GM12878 (cell line): Measurements from ENCODE around the gene ITGB2. TPM values are rescaled to one million over a fixed set of nuclear protein-coding genes. Genes with fewer than 3 reads are reported as not detected.

Experiments used
- CHD2 ChIP-seq: IDR thresholded peaks from 2 replicates; pipeline ENCODE4 v1.6.1; 2011; ENCODE audit warnings: low read depth, low read length, improper control_type of control experiment, borderline replicate concordance
- EED ChIP-seq: sonication (generic); IDR thresholded peaks from 2 replicates; pipeline ENCODE4 v1.6.1; 2016; ENCODE audit warnings: antibody characterized with exemption, low read depth
- FOXK2 ChIP-seq: fragments of 450-650 bp; IDR thresholded peaks from 2 replicates; pipeline ENCODE4 v1.6.1; 2017; ENCODE audit warnings: mild to moderate bottlenecking, moderate library complexity
- JUNB ChIP-seq: IDR thresholded peaks from 2 replicates; pipeline ENCODE4 v1.6.1; 2016; ENCODE audit warnings: antibody characterized with exemption, mild to moderate bottlenecking
- NFIC ChIP-seq: IDR thresholded peaks from 2 replicates; pipeline ENCODE4 v1.6.1; 2012; ENCODE audit warnings: low read depth, mild to moderate bottlenecking, inconsistent platforms, low read length, moderate library complexity
- TCF3 ChIP-seq: IDR thresholded peaks from 2 replicates; pipeline ENCODE4 v1.6.1; 2012; ENCODE audit warnings: low read depth, mild to moderate bottlenecking, low read length, borderline replicate concordance; ENCODE audit not compliant: insufficient read depth
- polyA plus RNA-seq, 11 experiments: library from polyadenylated mRNA; depleted of rRNA in 4 of 11; unstranded in 6 of 11; stranded (reverse) in 5 of 11; fragments of >200 nt; fragmentation: Nextera tagmentation in 4 of 11; fragmentation: Illumina TruSeq in 1 of 11; extraction: Ambion mirVana in 4 of 11; extraction: Trizol in 1 of 11; gene quantifications; 1 replicate in 1 of 11; 2 replicates in 10 of 11; pipeline versions ENCODE4 v1.2.1 to v1.2.3, GENCODE V29; 2011 to 2016; ENCODE audit warnings: inconsistent platforms in 2 of 11, missing spikeins in 2 of 11, low read depth in 1 of 11
- total RNA-seq, 4 experiments: library from RNA; depleted of rRNA in 3 of 4; stranded (reverse); fragments of >200 nt in 3 of 4; fragmentation: Illumina TruSeq in 1 of 4; extraction: Trizol in 1 of 4; gene quantifications; 2 replicates each; pipeline versions ENCODE4 v1.2.1 to v1.2.3, GENCODE V29; 2013 to 2021
- TF ChIP-seq, protein P1 (sequence below): fragments of 150-350 bp; IDR thresholded peaks from 2 replicates; pipeline ENCODE4 v1.6.1; 2016; ENCODE audit warnings: low read depth, low read length
- TF ChIP-seq, protein P2 (sequence below): IDR thresholded peaks from 2 replicates; pipeline ENCODE4 v1.6.1; 2011; ENCODE audit warnings: low read depth, low read length, improper control_type of control experiment, borderline replicate concordance

The ITGB2 gene
- total and polyA plus RNA-seq, 10 of the 15 experiments (the other 5 are each of a cell fraction or from before 2014, with no cell fraction given) = 8.0 to 172 (median 58.9) TPM

DNA sequence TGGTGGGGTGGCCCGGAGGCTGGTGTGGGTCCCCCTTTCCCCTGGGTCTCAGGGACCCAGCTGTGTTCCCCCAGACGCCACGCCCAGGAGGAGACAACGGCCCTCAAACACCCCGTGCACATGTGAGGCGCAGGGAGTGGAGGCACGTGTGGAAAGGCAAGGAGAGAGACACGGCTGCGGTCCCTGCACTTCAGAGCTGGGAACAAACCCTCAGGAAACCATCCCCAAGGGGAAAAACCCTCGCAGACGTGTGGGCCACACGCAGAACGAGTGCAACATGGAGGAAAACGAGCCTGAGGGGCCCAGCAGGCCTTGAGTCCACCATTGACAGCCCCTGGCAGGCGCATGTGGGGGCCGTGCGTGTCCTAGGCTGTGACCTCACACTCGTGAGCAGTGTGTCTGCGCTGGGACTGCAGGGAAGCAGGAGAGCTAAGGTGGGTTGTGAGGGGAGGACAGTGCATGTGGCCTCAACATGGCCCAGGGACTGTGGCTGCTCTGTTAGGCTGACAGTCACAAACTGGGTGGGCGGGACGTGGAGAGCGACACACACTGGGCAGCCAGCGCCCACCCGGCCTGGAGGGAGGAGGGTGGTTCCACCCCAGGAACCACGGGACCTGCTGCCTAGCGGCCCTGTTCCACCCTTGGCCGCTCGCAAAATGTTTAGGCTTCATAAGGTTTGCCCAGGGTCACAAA, 20.0 kb downstream of the ITGB2 start (continued):
- TF ChIP-seq, protein P1, sequence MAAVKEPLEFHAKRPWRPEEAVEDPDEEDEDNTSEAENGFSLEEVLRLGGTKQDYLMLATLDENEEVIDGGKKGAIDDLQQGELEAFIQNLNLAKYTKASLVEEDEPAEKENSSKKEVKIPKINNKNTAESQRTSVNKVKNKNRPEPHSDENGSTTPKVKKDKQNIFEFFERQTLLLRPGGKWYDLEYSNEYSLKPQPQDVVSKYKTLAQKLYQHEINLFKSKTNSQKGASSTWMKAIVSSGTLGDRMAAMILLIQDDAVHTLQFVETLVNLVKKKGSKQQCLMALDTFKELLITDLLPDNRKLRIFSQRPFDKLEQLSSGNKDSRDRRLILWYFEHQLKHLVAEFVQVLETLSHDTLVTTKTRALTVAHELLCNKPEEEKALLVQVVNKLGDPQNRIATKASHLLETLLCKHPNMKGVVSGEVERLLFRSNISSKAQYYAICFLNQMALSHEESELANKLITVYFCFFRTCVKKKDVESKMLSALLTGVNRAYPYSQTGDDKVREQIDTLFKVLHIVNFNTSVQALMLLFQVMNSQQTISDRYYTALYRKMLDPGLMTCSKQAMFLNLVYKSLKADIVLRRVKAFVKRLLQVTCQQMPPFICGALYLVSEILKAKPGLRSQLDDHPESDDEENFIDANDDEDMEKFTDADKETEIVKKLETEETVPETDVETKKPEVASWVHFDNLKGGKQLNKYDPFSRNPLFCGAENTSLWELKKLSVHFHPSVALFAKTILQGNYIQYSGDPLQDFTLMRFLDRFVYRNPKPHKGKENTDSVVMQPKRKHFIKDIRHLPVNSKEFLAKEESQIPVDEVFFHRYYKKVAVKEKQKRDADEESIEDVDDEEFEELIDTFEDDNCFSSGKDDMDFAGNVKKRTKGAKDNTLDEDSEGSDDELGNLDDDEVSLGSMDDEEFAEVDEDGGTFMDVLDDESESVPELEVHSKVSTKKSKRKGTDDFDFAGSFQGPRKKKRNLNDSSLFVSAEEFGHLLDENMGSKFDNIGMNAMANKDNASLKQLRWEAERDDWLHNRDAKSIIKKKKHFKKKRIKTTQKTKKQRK = no peak
- no peak for TF ChIP-seq EED
- TF ChIP-seq, protein P2, sequence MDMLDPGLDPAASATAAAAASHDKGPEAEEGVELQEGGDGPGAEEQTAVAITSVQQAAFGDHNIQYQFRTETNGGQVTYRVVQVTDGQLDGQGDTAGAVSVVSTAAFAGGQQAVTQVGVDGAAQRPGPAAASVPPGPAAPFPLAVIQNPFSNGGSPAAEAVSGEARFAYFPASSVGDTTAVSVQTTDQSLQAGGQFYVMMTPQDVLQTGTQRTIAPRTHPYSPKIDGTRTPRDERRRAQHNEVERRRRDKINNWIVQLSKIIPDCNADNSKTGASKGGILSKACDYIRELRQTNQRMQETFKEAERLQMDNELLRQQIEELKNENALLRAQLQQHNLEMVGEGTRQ = no peak
- TF ChIP-seq FOXK2 = no peak
- TF ChIP-seq CHD2 = no peak
- no peak for TF ChIP-seq TCF3
- TF ChIP-seq JUNB = no peak
- TF ChIP-seq NFIC = no peak
